ENCODE measurements around the gene CMKLR1. TPM values are rescaled to one million over a fixed set of nuclear protein-coding genes. Genes with fewer than 3 reads are reported as not detected.

The CMKLR1 gene
- total RNA-seq, result 10.6 and 15.3 TPM in 2 replicates
- 44.3 TPM for polyA plus RNA-seq (2012)

- peak; percentile 61 for DNase-seq (ENCODE audit: low read depth)
Observed at GRCh38 chr12:108338915-108339657, at the start of gene CMKLR1. Gene CMKLR1, minus strand, starts transcription at chr12:108339311. Its CDS starts 45,720 bp downstream, at chr12:108293591.

GRCh38 chr12:108387771-108388170 lies 48.7 kb upstream of the CMKLR1 start:
- DNase-seq (ENCODE audit: low read depth), result no peak

- no peak for DNase-seq (ENCODE audit: low read depth)
Observed at GRCh38 chr12:108386709-108387360, 47.7 kb upstream of the CMKLR1 start.

GRCh38 chr12:108382437-108382801 lies 43.3 kb upstream of the CMKLR1 start:
- no peak for DNase-seq (ENCODE audit: low read depth)

- DNase-seq (ENCODE audit: low read depth), result peak; percentile 56
Observed at GRCh38 chr12:108381787-108382436, 42.8 kb upstream of the CMKLR1 start.

GRCh38 chr12:108380382-108380781 lies 41.3 kb upstream of the CMKLR1 start:
- no peak for DNase-seq (ENCODE audit: low read depth)

- DNase-seq (ENCODE audit: low read depth), result no peak
Observed at GRCh38 chr12:108379823-108380222, 40.7 kb upstream of the CMKLR1 start.

GRCh38 chr12:108378926-108379325 lies 39.8 kb upstream of the CMKLR1 start:
- no peak for DNase-seq (ENCODE audit: low read depth)

GRCh38 chr12:108377260-108377659 lies 38.1 kb upstream of the CMKLR1 start:
- DNase-seq (ENCODE audit: low read depth), result no peak

GRCh38 chr12:108375986-108376663 lies 37.0 kb upstream of the CMKLR1 start:
- no peak for DNase-seq (ENCODE audit: low read depth)

- DNase-seq (ENCODE audit: low read depth), result no peak
Observed at GRCh38 chr12:108374596-108375320, 35.6 kb upstream of the CMKLR1 start.

- DNase-seq (ENCODE audit: low read depth), result no peak
Observed at GRCh38 chr12:108373111-108373510, 34.0 kb upstream of the CMKLR1 start.

- peak; percentile 69 for DNase-seq (ENCODE audit: low read depth)
Observed at GRCh38 chr12:108371801-108372344, 32.8 kb upstream of the CMKLR1 start.

- peak; percentile 51 for DNase-seq (ENCODE audit: low read depth)
Observed at GRCh38 chr12:108370415-108370814, 31.3 kb upstream of the CMKLR1 start.

GRCh38 chr12:108369736-108370396 lies 30.8 kb upstream of the CMKLR1 start:
- no peak for DNase-seq (ENCODE audit: low read depth)

GRCh38 chr12:108368089-108368488 lies 29.0 kb upstream of the CMKLR1 start:
- no peak for DNase-seq (ENCODE audit: low read depth)

GRCh38 chr12:108367436-108367835 lies 28.3 kb upstream of the CMKLR1 start:
- DNase-seq (ENCODE audit: low read depth), result peak; percentile 65

GRCh38 chr12:108365324-108365723 lies 26.2 kb upstream of the CMKLR1 start:
- no peak for DNase-seq (ENCODE audit: low read depth)

GRCh38 chr12:108364879-108365278 lies 25.8 kb upstream of the CMKLR1 start:
- no peak for DNase-seq (ENCODE audit: low read depth)

- no peak for DNase-seq (ENCODE audit: low read depth)
Observed at GRCh38 chr12:108363565-108363964, 24.5 kb upstream of the CMKLR1 start.
